Adrenal gland (tissue), 5 donors: ENCODE data around the gene FAT1.

Experiments used
- CTCF ChIP-seq, 6 experiments: fragments of 450-650 bp in 4 of 6; fragments of 200-600 bp in 2 of 6; sonication (generic) in 1 of 6; IDR thresholded peaks; 1 replicate in 5 of 6; 2 replicates in 1 of 6; pipeline versions ENCODE4 v1.5.1 to v1.8.0; 2016 to 2021; ENCODE audit warnings: antibody characterized with exemption in 6 of 6, mild to moderate bottlenecking in 2 of 6, moderate library complexity in 1 of 6
- POLR2A ChIP-seq, 2 donors: fragments of 450-650 bp; IDR thresholded peaks; one replicate each; pipeline ENCODE4 v1.6.1; 2017; ENCODE audit warnings: antibody characterized with exemption in 2 of 2, mild to moderate bottlenecking in 2 of 2, moderate library complexity in 1 of 2
- donor health status: DM: no; HTN: no; CAD: no.

GRCh38 chr4:186644737-186645261 is 78.9 kb downstream of the FAT1 start:
- TF ChIP-seq CTCF (IDR thresholded peaks at IDR 0.05), result no peak
- no peak for TF ChIP-seq POLR2A (IDR thresholded peaks at IDR 0.05)
